ENCODE measurements around the gene PEX14.

The PEX14 gene

DNA sequence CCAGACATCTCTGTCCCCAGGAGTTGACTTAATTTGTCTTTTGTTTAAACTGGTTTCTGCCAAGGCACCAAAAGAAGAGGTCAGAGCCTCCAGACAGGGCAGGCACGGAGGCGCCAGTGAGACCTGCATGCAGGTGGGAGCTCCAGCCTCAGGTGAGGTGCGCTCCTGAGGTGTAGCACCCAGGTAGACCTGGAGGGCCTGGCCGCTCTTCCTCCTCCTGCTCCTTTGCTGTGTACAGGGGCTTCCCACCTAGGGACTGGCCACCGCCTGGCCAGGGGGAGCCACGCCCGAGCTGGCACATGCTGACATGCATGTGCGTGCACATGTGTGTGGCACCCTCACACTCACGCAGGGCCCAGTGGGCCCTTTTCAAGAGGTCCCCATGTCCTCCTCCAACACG is 158.7 kb downstream of the PEX14 start:
- DNase-seq (ENCODE audit: low spot score): no peak

DNA sequence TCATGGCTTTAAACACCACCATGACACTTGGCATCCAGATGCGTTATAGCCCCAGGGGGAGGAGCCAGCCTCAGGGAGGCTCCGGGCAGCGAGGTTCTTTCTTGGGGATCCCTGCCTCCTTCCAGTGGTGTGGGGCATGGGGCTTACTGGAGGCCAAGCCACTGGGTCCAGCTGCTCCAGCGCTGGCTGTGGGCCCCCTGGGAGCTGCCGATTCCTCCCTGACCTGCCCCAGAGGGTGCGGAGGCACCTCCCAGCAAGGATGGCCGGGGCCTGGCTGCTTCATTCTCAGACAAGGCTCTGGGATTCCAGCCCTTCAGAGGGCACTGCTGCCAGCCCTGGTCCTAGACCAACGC is 159.3 kb downstream of the PEX14 start:
- DNase-seq (ENCODE audit: low spot score): no peak

DNA sequence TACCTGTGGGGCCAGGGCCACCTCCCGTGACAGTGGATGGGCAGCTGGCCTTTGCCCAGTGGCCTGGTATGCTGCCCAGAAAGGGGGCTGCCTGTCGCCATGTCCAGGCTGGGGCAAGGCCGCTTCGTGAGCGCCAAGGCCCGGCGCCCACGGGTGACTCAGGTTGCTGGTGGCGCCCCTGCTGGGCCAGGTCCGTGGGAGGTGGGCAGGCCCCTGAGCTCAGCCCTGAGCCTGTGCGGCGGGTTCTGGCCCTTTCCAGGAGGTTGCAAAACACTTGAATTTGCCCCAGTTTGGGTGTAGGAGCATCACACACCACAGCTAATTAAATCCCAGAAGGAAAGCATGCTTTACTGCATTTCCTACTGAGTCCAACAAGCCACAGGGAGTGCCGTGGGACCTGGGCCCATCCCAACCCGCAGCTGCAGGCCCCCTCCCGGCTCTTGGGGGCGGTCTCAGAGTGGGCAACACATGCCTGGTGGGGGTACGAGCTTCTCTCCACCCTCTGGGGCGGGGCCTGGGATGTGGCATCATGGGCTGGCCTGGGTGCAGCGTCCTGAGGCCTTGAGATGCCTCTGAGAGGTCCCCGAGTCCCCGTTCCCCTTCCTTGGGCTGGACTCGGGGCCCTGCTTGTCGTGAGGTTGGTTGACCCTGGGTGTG is 159.8 kb downstream of the PEX14 start:
- DNase-seq (ENCODE audit: low spot score): no peak

DNA sequence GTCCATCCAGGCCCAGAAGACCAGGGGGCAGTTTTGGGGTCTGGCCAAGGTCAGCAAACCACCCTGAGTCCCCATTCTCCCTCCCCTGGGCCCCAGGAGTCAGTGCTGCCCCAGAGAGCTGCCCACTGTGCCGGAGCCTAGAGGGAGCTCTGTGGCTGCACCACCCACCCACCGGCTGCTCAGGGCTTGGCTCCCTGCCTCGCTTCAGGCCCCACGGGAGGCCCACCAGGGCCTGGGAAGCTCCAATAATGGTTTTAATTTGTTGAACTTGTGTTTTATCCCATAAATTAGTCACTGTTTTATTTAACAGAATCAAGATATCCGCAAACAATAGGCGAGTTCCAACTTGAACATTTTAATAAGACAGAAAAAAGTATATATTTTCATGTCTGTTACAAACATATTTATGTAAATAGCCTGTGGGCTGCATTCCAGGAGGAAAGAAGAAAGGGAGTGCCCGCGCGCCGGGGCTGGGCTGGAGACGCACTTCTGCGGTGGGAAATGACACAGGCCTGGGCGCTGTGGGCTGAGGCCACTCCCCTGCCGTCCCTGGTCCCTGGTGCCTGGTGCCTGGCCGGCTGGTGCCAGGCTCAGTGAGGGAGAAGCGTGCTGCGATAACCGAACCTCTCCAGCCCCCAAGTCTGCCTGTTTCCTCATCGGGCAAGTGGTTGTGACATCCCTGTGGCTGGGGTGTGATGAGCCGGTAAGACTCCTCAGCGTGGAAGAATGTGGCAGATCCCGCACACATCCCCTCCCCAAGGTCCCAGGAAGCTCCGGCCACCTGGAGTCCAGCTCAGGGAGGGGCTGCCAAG is 160.5 kb downstream of the PEX14 start:
- no peak for DNase-seq (ENCODE audit: low spot score)

DNA sequence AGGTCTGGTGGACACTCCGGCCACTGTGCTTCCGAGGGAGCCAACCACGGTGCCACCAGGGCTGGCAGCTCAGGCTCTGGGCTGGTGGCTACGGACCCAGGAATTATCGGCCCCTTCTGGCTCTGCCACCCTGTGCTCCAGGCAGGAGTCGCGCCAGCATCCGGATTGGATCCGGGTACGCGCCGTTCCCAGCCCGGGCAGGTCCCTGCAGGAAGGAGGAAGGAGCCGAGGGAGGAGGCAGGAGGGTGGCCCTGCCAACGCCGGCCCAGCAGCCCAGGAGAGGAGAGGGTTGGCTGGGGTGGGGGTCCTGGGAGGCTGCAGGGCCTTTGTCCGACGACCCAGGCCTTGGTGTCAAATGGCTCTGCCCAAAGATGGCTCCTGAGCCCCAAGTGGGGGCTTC is 161.2 kb downstream of the PEX14 start:
- DNase-seq (ENCODE audit: low spot score): no peak

DNA sequence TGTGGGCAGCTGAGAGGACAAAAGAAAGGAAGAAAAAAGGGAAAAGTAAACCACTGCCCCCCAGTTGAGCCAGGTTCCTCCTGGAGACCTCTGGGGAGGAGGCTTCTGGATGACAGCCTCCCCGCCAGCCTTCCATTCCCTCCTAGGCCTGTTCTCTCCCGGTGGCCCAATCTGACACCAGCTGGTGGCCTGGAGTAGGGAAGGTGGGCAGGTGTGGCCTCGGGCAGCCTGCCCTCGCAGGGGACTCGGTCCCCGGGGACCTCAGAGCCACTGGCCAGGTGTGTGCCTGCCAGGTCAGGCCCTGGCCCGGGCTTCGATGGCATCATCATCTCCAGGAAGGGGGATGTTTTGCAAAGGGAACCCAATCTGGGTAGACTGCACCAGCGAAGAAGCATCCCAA is 162.7 kb downstream of the PEX14 start:
- DNase-seq (ENCODE audit: low spot score): no peak

DNA sequence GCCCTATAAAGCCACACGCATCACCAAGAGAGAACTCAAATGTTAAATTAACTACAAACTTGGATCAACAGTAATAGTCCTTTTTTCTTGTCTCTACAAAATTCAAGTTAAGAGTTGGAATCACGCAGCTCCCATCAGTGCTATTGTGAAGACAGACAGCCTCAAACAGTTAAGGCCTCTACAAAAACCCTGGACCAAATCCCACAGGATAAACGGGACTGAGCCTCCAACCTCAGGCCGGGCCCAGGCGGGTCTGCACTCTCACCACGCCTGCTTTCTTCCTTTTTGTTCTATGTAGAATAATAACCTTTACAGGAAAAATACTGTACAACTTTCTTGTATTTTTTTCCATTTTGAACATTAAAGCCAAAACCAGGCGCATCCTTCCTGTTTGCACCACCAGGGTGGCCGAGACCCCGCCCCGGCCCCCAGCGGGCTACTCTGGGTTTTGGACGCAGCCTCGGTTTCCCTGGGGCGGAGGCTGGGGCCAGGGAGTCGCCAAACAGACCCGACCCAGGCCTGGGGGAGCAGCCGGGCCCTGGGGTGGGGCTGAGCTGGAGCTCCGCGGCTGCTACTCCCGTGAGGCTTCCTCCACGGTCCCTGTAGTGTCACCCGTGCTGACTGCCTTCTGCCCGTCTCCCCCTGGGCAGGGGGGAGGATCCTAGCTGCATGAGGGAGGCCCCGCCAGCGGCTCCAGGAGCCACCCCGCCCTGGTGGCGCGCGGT is 163.2 kb downstream of the PEX14 start:
- DNase-seq (ENCODE audit: low spot score): no peak

DNA sequence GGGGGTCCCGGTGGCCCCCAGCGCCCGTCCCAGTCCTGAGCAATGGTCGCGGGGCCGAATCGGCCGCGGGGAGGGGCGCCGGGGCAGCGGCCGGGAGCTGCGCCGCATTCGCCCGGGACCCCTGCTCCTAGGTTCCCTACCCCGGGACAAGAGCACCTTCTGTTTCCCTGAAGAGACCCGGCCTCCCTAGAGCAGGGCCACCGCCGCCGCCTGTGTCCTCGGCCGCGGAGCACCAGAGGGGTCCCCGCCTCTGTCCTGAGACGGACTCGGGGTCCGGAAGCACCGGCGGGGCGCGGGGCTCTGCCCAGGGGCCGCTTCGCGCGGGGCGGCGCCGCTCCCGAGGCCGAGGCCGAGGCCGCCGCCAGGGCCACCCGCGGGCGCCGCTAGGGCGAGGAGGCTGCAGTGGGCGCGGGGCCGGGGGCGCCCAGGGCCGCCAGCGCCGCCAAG is 163.8 kb downstream of the PEX14 start:
- no peak for DNase-seq (ENCODE audit: low spot score)

DNA sequence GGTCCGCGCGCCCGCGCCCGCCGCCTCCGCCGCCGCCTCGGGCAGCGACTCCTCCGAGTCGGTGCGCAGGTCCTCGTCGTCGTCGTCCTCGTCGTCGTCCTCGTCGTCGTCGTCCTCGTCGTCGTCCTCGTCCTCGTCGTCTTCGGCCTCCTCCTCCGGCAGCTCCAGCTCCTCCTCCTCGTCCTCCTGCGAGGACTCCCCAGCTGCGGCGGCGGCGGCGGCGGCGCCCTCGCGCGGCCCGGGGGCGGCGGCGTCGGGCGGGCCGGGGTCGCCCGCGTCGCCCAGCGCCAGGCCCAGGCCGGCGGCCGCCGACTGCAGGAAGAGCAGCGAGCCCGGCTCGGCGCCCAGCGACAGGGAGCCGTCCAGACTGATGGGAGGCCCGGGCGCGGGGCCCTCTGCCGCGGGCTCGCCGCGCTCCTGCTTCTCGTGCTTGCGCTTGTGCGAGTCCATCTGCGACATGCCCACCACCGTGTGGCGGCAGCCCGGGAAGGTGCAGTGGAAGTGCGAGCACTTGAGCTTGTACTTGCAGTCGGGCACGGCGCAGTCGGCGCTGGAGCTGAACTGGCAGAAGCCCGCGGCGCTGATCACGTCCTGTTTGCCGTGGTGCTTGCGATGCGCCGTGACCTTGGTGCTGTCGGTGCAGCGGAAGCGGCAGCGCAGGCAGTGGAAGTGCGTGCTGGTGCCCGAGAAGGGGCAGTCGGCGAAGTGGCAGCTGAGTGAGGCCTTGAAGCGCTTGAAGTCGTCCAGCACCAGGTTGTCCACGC is 164.4 kb downstream of the PEX14 start:
- no peak for DNase-seq (ENCODE audit: low spot score)

DNA sequence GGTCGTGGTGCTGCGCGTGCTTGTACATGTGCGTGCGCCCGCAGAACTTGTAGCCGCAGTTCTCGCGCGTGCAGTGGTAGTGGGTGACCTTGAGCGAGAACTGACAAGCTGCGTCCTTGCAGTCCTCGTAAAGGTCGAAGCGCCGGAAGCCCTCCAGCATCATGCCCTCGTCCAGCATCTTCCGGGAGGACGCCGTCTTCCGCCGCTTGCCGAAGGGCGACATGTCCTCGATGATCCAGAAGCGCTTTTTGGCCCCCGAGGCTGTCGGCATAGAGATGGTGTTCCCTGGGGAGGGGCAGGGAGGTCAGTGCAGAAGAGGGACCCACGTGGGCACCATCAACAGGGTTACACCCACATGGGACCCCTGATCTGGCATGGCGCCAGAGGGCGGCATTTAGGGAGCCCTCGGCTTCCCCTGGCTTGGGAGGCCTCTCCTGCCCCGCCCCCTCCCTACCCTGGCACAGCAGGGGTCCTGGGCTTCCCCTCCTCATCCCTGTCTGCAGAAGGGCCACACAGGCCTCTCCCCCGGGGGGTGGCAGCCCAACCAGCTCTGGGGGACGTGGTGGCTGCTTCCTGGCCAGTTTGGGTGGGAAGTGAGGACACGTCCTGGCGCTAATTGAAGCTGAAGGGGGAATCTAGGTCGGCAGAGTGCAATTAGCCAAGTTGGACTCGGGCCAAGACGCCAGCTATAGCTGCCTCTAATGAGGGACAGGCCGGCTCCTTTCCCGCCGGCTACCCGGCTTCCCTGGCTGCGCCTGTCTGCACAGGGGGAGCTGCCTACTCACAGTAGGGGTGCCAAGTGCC is 165.2 kb downstream of the PEX14 start:
- DNase-seq (ENCODE audit: low spot score): no peak

DNA sequence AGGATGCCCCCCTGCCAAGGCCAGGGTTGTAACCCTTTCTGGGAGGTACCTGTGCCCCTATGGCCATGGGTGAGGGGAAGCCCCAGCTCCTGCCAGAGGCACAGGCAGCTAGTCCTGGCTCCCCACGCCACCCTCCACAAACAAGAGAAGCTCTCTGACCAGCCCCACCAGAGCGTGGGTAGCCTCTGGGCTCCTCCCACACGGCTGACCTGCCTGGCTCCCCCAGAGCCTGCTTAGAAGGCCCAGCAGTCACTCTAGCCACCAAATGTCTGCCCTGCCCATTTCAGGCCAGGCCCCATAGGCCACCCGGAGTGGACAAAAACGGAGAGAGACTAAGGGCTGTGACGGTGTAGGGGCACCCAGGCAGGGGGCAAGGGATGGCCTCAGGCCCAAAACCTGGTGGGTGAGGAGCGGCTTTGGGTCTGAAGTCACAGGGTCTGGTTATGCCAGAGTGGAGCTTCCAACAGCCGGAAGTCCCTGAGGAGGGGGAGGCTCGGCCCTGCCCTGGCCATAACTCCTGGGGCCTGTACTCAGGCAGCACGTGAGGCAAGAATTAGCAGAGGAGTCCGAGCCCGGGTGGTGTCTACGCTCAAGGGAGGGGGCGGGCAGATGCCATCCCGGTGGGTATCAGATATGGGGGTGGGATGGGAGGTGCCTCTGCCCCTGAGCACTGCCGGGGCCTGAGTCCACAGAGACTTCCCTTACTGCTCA is 166.2 kb downstream of the PEX14 start:
- DNase-seq (ENCODE audit: low spot score): no peak

DNA sequence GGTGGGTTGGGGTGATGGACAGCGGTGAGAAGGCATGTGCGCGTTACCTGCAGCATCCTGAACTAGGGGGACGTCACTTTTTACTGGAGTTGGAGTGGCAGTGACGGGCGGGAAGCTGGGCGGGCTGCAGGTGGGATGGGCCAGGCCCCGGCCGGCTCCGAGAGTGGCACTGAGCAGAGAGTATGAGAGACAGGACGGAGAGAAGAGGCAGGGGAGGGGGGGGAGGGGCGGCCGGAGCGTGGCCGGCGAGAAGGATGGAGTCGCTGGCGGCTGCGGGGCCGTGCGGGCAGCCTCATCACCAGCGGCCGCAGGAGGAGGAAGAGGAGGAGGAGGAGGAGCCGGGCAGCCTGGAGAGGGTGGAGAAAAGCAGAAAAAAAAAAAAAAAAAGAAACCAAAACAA is 167.2 kb downstream of the PEX14 start:
- no peak for DNase-seq (ENCODE audit: low spot score)

DNA sequence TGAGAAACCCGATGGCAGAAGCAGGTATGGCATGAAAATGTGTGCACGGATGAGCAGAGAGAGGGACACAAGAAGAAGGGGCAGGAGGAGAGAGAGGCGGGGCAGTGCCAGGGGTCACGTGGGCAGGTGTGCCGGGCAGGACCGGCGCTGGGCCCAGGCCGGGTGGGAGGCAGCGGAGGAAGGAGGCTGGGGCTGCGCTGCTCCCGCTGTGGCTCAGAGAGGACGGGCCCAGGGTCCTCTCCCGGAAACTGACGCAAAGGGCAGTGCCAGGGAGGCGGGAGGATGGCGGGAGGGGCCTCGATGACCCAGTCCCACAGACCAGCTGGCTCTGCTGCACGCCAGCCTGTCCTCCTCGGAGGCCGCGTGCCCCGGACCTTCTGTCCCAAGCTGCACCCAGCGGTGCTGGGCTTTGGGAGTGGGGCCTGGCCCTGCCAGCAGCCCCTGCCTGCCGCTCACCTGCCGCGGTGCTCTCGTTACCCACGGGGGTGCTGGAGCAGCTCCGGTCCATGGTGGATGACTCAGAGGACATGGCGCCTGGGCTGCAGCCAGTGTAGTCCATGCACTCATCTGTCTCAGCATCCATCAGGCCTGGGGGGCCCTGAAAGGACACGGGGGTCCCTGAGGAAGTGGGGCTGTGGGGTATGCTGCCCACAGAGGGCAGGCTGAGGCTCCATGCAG is 167.8 kb downstream of the PEX14 start:
- no peak for DNase-seq (ENCODE audit: low spot score)

DNA sequence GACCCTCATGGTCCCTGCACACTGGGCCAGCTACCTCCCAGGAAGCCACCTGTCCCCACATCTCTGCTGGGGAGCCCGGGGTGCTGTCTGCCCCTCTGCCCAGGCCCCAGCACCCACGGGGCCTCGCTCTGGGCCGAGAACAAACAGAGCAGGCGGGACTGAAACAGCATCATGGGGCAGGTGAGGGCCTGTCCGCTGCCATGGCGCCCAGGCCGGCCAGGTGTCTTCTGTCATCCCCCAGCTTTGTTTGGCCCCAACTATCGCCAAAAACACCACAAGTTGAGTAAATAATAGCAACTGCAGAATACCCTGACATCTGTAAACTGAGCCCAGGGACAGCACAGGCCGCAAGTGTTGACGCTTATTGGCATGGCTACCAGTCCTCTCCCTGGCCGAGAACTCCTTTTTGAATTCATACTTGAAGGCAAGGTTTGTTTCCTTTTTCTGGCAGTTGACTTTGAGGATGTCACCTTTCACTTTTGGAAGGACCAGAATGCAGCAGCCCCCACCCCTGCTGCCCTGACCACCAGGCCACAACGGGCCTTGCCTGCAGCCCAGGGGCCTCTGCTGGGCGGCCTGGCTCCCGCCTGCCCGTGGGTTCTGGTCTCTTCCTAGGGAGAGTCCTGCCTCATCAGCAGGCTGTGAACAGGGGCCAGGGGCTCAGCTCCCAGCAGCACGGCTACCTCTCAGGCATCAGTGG is 169.0 kb downstream of the PEX14 start:
- DNase-seq (ENCODE audit: low spot score): no peak

DNA sequence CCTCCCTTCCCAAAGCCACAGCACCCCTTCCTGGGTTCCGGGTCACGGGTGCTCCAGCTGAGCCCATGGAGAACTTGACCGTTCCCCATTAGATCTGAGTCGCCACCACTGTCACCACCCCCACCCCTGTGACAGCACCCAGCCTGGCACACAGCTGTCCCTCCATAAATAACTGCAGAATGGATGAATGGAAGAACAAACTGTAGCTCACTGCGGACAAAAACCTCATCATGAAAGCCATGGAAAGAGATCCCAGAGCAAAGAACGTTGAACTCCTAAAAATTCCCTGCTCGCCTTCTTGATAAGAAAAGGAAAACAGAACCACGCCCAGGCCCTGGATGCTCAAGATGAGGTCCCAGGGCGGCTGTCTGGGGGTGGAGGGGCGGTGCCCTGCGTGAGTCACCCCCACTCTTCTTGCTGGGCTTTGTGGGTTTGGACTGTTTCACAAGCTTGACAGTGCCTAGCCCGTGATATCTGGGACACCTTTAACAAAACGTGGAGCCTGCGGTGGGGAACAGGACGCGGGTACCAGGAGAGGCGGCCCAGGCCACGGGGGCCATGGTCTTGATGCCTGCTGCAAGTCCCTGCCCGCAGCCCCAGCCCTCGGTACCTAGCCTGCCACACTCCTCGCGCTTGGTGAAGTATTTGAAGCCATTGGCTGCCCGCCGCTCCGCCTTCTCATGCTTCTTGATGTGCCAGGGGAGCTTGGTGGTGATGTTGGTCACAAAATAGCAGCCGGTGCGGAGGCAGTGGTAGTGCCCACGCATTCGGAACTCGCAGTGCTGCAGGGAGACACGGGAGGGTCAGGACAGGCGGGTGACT is 169.8 kb downstream of the PEX14 start:
- no peak for DNase-seq (ENCODE audit: low spot score)

DNA sequence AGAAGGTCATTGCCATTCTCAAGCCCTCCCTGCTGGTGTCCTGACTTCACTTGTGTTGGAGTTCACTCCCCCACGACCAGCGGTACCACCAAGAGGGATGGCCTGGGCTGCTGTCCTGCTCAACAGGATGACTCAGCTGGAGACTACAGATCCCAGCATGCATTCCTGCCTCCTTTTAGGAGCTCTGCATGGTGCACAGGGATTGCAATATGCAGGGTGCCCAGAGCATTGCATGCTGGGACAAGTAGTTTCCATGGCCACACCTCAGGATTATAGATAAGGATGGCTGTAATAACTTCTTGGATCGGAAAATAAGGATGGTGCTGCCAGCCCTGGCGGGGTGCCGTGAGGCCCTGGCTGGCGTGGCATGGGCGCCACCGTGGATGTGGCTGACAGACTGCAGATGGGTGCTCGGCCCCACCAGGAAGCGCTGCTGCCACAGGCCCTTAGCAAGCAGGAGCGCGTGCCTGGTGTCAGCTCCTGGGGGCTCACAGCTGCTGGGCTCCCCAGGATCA is 171.7 kb downstream of the PEX14 start:
- no peak for DNase-seq (ENCODE audit: low spot score)

DNA sequence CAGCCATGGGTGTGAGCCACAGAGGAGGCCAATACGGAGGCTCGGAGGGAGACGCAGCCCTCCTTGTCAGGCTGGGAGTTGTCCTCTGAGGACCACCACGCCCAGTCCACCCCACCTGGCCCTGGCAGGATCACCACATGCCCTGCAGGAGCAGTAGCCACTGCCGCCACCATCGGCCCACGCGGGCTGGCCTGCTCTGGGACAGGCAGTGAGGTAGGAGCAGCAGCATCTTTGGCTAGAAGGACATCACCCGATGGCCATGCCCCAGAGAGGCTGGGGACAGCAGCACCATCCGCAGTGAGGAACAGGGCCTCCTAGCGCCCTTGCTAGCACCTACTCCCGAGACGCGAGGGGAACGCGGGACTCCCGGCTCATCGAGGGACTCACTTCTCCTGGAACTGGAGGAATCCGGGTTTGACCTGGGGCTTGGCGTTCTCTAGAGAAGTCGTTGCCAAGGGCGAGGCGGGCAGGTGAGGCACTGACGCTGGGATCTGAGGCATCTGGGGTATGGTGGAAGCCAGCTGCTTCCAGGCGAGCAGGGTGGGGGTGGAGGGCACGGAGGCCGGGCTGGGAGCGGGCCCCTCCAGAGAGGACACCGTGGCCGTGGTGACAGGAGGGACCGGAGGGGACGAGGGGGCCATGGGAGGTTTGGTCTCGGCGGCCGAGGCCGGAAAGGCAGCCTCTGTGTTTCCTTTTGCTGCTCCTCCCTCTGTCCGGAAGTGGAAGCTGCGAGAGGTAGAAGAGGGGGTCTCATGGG is 172.8 kb downstream of the PEX14 start:
- DNase-seq (ENCODE audit: low spot score): no peak

Measured in left forelimb (tissue), 1 donor.